Measurements from ENCODE around the gene CDKN2AIPNL. TPM values are rescaled to one million over a fixed set of nuclear protein-coding genes. Genes with fewer than 3 reads are reported as not detected.

Gene CDKN2AIPNL
- total RNA-seq, 1 experiment from 2014 or later: 63.0 TPM

- Histone ChIP-seq H3K36me3 (ENCODE audit: control insufficient read depth in 1 of 2, insufficient read depth in 2 of 2, low read length in 2 of 2) (no peaks in the 10 kb centered on the region), H2AFZ (ENCODE audit: low read depth, low read length, poor library complexity, severe bottlenecking) (no peak overlapping the region), H4K20me1 (ENCODE audit: insufficient read depth) (no peaks in the 10 kb centered on the region), H3K27me3 (ENCODE audit: insufficient read depth, low read length) (no peaks in the 10 kb centered on the region), H3K9me2 (ENCODE audit: insufficient read depth) (no peaks in the 10 kb centered on the region), H3K4me3 (replicated peaks in 1 of 2; ENCODE audit: low read depth in 1 of 2, low read length in 2 of 2) (no peak overlapping the region), H3K4me1 (ENCODE audit: control insufficient read depth in 1 of 2, insufficient read depth in 2 of 2, low read length in 2 of 2) (peaks cover 4 to 10% of the 10 kb centered on the region in 2 experiments; a peak in 2 of 4 replicates), H3K79me2 (ENCODE audit: insufficient read depth, low read length) (no peaks in the 10 kb centered on the region), H3K9ac (ENCODE audit: low read length) (no peak overlapping the region), H3K4me2 (ENCODE audit: low read length) (no peak overlapping the region), H3K9me3 (ENCODE audit: control insufficient read depth in 1 of 2, insufficient read depth in 1 of 2, low read depth in 1 of 2, low read length in 2 of 2) (no peaks in the 10 kb centered on the region), H3K27ac (ENCODE audit: low read depth, low read length) (no peak overlapping the region)
- DNase-seq (ENCODE audit: low read depth, low spot score) (no peak), ATAC-seq (no peak)
- BruUV-seq (replicated peaks): no TSS peak
- RAD21 ChIA-PET (ENCODE audit: low non-redundant PET in 1 of 2, low total read pairs in 2 of 2, uncharacterized antibody in 2 of 2, unreplicated experiment in 2 of 2): no interaction called here
- CTCF ChIA-PET: no interaction called here
- POLR2A ChIA-PET: no interaction called here
- intact Hi-C loops (cut with micrococcal nuclease): no loop called here
- TF ChIP-seq TCF7L2 (IDR thresholded peaks at IDR 0.05; ENCODE audit: borderline replicate concordance, extremely low read depth, insufficient read depth, insufficient read length): no peak
- no peak for TF ChIP-seq SRF (IDR thresholded peaks at IDR 0.05; ENCODE audit: low read depth)
- no peak for TF ChIP-seq SIN3A (IDR thresholded peaks at IDR 0.05; ENCODE audit: low read depth)
- TF ChIP-seq CBX3 (IDR thresholded peaks at IDR 0.05; ENCODE audit: low read depth): no peak
- TF ChIP-seq JUND (IDR thresholded peaks at IDR 0.05): no peak
- no peak for TF ChIP-seq ZNF274 (IDR thresholded peaks at IDR 0.05; ENCODE audit: low read depth, low read length)
- TF ChIP-seq ELF1 (IDR thresholded peaks at IDR 0.05; ENCODE audit: borderline replicate concordance, low read depth): no peak
- no peak for TF ChIP-seq EZH2 (IDR thresholded peaks at IDR 0.05)
- no peak for TF ChIP-seq RAD21 (IDR thresholded peaks at IDR 0.05; ENCODE audit: low read depth)
- TF ChIP-seq ATF3 (IDR thresholded peaks at IDR 0.05): no peak
- TF ChIP-seq YY1 (IDR thresholded peaks at IDR 0.05; ENCODE audit: extremely low read depth, insufficient replicate concordance, low read depth, low read length): no peak
Observed at GRCh38 chr5:134458234-134459009, 46.7 kb upstream of the CDKN2AIPNL start.
